Mammary epithelial cell (primary cell): ENCODE data around the gene GALNT7.

Experiments
- CTCF ChIP-seq, 2 donors: IDR thresholded peaks in 1 of 2; conservative IDR thresholded peaks in 1 of 2; 2 replicates each; pipeline ENCODE4 v1.5.1; 2011 to 2012; ENCODE audit warnings: inconsistent platforms in 2 of 2, low read length in 2 of 2, mild to moderate bottlenecking in 2 of 2, control low read depth in 1 of 2, low read depth in 1 of 2; ENCODE audit not compliant: insufficient read depth in 1 of 2; ENCODE audit errors: extremely low read depth in 1 of 2
- EZH2 ChIP-seq: IDR thresholded peaks from 2 replicates; pipeline ENCODE4 v1.6.1; 2012; ENCODE audit warnings: low read length, inconsistent platforms, borderline replicate concordance

GRCh38 chr4:173227756-173228155 is 59.1 kb downstream of the GALNT7 start:
- TF ChIP-seq EZH2 (no peak), CTCF (conservative IDR thresholded peaks at IDR 0.05 in 1 of 2, IDR thresholded peaks at IDR 0.05 in 1 of 2; ENCODE audit: extremely low read depth in 1 of 2, insufficient read depth in 1 of 2, low read depth in 1 of 2, low read length in 2 of 2) (no peak)
